Spinal cord (tissue), 10 donors: Measurements from ENCODE around the gene SUGP2. TPM values are rescaled to one million over a fixed set of nuclear protein-coding genes. Genes with fewer than 3 reads are reported as not detected.

Experiments
- DNase-seq, 6 donors: peaks; one replicate each; pipeline versions ENCODE4 v3.0.0 to v3.0.0-alpha.2; 2013 to 2015; ENCODE audit warnings: low spot score in 6 of 6, low read depth in 4 of 6
- H3K27ac ChIP-seq: one replicate; pipeline ENCODE4 v1.5.1; 2013; ENCODE audit warnings: low read depth, low read length, control low read depth
- H3K27me3 ChIP-seq: one replicate; pipeline ENCODE4 v1.6.1; 2013; ENCODE audit warnings: low read length; ENCODE audit not compliant: control insufficient read depth, insufficient read depth
- H3K36me3 ChIP-seq: one replicate; pipeline ENCODE4 v1.6.1; 2013; ENCODE audit warnings: low read length; ENCODE audit not compliant: control insufficient read depth, insufficient read depth
- H3K4me1 ChIP-seq: one replicate; pipeline ENCODE4 v1.6.1; 2013; ENCODE audit warnings: low read length; ENCODE audit not compliant: control insufficient read depth, insufficient read depth
- H3K4me3 ChIP-seq: one replicate; pipeline ENCODE4 v1.5.1; 2013; ENCODE audit warnings: low read depth, low read length, control low read depth
- H3K9me3 ChIP-seq: one replicate; pipeline ENCODE4 v1.6.1; 2013; ENCODE audit warnings: low read length; ENCODE audit not compliant: control insufficient read depth, insufficient read depth
- WGBS: methylation state at CpG from one replicate; pipeline ENCODE4 v1.1.5; 2013; ENCODE audit warnings: missing lambda C conversion rate; ENCODE audit not compliant: insufficient coverage; 5-methylcytosine and 5-hydroxymethylcytosine counted together
- polyA plus RNA-seq, 2 donors: library from polyadenylated mRNA; unstranded; fragments of 120-200 nt; gene quantifications; one replicate each; pipeline ENCODE4 v1.2.1, GENCODE V29; 2013; ENCODE audit not compliant: insufficient read length in 2 of 2
- total RNA-seq, 2 donors: library from RNA; depleted of rRNA in 1 of 2; stranded (reverse); fragments of 120-200 nt in 1 of 2; fragments of >200 nt in 1 of 2; gene quantifications; one replicate each; pipeline versions ENCODE4 v1.2.3 to v1.2.4, GENCODE V29; 2013 to 2014
- donor health status: healthy.

SUGP2 gene
- total and polyA plus RNA-seq, 4 donors, result 76.8 to 198 (median 129) TPM

- peaks cover 16% of the 10 kb centered on the region for H3K4me1 ChIP-seq
- no peak overlapping the region for H3K27ac ChIP-seq
- 92% methylated on average over 6 of the region's 8 CpGs for WGBS
- H3K36me3 ChIP-seq, result peaks cover 94% of the 10 kb centered on the region
- no peak overlapping the region for H3K4me3 ChIP-seq
- no peaks in the 10 kb centered on the region for H3K27me3 ChIP-seq
- H3K9me3 ChIP-seq, result no peaks in the 10 kb centered on the region
- no peak for DNase-seq
These were observed 35.0 kb downstream of the SUGP2 start for GRCh38 chr19:18998276-18998675.

DNA sequence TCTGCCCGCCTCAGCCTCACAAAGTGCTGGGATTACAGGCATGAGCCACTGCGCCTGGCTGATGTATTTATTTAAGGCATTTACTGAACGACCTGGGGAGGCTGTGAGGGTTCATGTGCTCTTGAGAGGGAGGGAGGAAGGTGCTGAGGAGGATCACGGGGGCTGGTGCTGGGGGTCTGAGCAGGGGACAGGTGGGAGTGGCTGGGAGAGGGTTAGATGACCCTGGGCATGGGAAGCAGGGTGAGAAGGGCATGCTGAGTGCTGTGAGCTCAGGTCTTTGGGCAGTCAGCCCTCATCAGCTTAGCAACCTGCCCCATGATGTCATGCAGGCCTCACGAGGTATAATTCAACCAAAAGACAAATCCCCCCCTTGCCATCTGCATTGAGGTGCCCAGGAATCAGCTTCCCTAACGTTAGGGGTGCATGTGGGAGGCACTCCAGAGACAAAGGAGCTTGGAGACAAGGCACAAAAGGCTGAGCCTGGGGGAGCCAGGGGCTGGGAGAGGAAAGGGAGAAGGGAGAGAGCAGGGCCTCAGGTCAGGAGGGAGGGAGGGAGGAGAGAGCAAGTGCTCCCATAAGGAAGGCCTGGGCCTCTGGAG is 36.4 kb downstream of the SUGP2 start:
- peaks cover 18% of the 10 kb centered on the region for H3K4me1 ChIP-seq
- no peak overlapping the region for H3K4me3 ChIP-seq
- DNase-seq, result no peak
- H3K36me3 ChIP-seq, result peaks cover 84% of the 10 kb centered on the region
- no peaks in the 10 kb centered on the region for H3K27me3 ChIP-seq
- WGBS, result 93% methylated on average over 4 of the region's 6 CpGs
- H3K27ac ChIP-seq, result no peak overlapping the region
- H3K9me3 ChIP-seq, result no peaks in the 10 kb centered on the region

GRCh38 chr19:18996351-18996750 is 37.0 kb downstream of the SUGP2 start:
- peaks cover 22% of the 10 kb centered on the region for H3K4me1 ChIP-seq
- H3K27ac ChIP-seq, result no peak overlapping the region
- DNase-seq, result no peak
- H3K4me3 ChIP-seq, result no peak overlapping the region
- WGBS, result 95% methylated on average over 4 of the region's 10 CpGs
- no peaks in the 10 kb centered on the region for H3K27me3 ChIP-seq
- peaks cover 84% of the 10 kb centered on the region for H3K36me3 ChIP-seq
- H3K9me3 ChIP-seq, result no peaks in the 10 kb centered on the region

DNA sequence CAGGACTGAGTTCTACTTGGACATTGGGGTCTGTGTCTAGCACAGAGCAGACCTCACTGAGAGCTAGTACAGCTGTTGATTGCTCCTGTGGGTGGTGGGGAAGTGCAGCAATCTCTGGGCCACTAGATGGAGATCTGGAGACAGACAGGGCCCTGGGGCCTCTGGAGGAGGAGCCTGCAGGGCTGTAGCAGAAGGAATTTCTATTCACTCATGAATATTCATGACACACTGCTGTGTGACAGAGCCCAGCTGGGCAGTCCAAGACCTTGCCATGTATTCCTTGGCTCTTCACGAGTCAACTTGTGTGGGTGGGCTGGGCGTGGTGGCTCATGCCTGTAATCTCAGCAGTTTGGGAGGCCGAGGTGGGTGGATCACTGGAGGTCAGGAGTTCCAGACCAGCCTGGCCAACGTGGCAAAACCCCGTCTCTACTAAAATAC is 37.5 kb downstream of the SUGP2 start:
- Histone ChIP-seq H3K27ac (no peak overlapping the region), H3K9me3 (no peaks in the 10 kb centered on the region), H3K27me3 (no peaks in the 10 kb centered on the region), H3K36me3 (peaks cover 84% of the 10 kb centered on the region), H3K4me3 (no peak overlapping the region), H3K4me1 (peaks cover 22% of the 10 kb centered on the region)
- WGBS, result 49% methylated on average over 4 of the region's 5 CpGs
- DNase-seq, result peak in 5 of 6 donors; percentile 33 to 91 (median 47)

DNA sequence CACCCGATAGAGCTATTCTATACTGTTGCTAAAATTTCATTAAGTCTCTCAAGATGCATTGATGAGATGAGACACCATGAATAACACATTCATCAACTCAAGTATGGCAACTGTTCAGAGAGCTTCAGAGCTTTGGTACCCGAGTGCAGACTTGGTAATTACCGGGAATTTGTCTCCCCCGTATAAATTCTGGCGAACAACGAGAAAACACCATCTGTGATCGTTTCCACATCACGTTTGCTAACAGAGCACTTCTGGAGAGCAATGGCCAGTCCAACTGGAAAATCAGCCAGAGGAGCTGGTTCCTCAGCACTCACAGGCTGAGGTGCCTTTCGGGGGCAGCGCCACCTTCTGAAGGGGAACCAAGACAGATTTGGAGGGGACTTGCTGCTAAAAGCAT is 40.2 kb downstream of the SUGP2 start:
- no peaks in the 10 kb centered on the region for H3K27me3 ChIP-seq
- H3K4me3 ChIP-seq, result no peak overlapping the region
- H3K27ac ChIP-seq, result no peak overlapping the region
- no peaks in the 10 kb centered on the region for H3K9me3 ChIP-seq
- 57% methylated on average over 10 of the region's 10 CpGs for WGBS
- DNase-seq, result peak in 2 of 6 donors; percentile 25 to 76
- H3K4me1 ChIP-seq, result peaks cover 22% of the 10 kb centered on the region
- H3K36me3 ChIP-seq, result peaks cover 68% of the 10 kb centered on the region

DNA sequence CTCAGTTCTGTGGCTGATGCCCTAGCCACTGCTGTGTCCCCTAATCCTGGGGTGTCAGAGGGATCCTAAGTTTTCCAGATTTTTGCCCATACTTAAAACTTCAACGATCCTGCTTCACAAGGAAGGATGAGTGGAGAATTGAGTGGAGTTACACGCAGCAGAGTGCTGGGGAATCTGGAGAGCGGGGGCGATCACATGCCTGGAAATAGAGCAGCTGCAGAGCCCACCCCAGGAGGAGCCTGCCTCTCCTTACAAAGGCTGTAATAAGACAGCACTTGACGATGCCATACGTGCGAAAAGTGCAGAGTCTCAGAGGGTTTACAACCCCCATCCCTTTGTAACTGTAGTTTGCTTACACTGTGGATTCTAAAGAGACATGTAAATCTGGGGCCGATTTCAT is 40.6 kb downstream of the SUGP2 start:
- Histone ChIP-seq H3K4me1 (peaks cover 22% of the 10 kb centered on the region), H3K36me3 (peaks cover 64% of the 10 kb centered on the region)

DNA sequence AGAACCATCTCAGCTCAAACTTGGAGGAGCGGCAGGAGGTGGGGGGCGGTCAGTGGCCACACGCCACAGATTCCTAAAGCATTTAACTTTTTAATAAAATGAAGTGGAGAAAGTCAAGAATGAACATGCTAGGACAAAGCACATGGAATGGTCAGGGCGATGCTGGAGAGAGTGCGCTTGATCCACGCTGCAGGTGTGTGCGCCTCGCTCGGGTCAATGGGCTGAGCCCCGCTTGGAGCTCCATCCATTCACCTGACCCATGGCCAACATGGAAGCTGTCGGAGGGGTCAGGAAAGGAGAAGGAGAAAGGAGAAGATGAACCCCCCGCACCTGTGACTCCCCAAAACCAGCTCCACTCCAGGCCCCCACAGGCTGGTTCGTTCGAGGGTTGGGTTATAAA is 41.8 kb downstream of the SUGP2 start:
- 100% methylated on average over 6 of the region's 14 CpGs for WGBS
- DNase-seq, result no peak
- Histone ChIP-seq H3K4me1 (peaks cover 24% of the 10 kb centered on the region), H3K27ac (no peak overlapping the region), H3K36me3 (peaks cover 55% of the 10 kb centered on the region), H3K4me3 (no peak overlapping the region), H3K9me3 (no peaks in the 10 kb centered on the region), H3K27me3 (no peaks in the 10 kb centered on the region)

More for the DNA sequence above, 40.6 kb downstream of the SUGP2 start:
- H3K9me3 ChIP-seq, result no peaks in the 10 kb centered on the region
- H3K27ac ChIP-seq, result no peak overlapping the region
- no peak for DNase-seq
- WGBS, result 66% methylated on average over 4 of the region's 8 CpGs
- H3K27me3 ChIP-seq, result no peaks in the 10 kb centered on the region
- H3K4me3 ChIP-seq, result no peak overlapping the region

GRCh38 chr19:18991006-18991405 is 42.3 kb downstream of the SUGP2 start:
- Histone ChIP-seq H3K4me1 (peaks cover 26% of the 10 kb centered on the region), H3K36me3 (peaks cover 50% of the 10 kb centered on the region), H3K4me3 (no peak overlapping the region), H3K27ac (no peak overlapping the region), H3K27me3 (no peaks in the 10 kb centered on the region), H3K9me3 (no peaks in the 10 kb centered on the region)
- WGBS, result 86% methylated on average over 15 of the region's 16 CpGs
- no peak for DNase-seq

DNA sequence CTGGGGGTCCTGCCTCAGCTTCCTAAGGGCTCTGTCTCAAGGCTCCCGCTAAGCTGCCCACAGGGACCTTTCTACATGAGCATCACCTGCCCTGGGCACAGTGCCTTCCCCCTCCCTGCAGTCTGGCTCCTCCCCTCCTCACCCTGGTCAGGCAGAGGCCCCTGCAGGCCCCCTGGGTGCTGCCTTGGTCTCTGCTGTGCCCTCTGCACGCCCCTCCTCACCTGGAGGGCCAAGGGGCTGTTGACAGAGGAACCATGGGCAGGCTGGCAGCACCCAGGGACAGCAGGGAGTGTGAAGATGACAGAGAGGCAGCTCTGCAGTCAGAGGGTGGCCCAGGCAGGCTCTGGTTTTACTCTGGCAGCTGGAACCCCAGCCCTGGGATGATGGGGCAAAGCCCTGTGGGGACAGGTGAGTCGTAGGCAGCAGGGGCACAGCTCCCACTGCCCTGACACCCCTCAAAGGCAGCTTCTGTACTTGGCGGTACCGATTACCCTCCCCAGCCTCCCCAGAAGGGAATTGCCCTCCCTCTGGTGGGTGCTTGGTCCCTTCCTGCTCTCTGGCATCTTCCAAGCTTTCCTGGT is 43.1 kb downstream of the SUGP2 start:
- H3K36me3 ChIP-seq, result peaks cover 44% of the 10 kb centered on the region
- H3K9me3 ChIP-seq, result no peaks in the 10 kb centered on the region
- no peak for DNase-seq
- WGBS, result 68% methylated on average over 4 of the region's 5 CpGs
- no peak overlapping the region for H3K4me3 ChIP-seq
- no peaks in the 10 kb centered on the region for H3K27me3 ChIP-seq
- H3K27ac ChIP-seq, result no peak overlapping the region
- H3K4me1 ChIP-seq, result peaks cover 25% of the 10 kb centered on the region

DNA sequence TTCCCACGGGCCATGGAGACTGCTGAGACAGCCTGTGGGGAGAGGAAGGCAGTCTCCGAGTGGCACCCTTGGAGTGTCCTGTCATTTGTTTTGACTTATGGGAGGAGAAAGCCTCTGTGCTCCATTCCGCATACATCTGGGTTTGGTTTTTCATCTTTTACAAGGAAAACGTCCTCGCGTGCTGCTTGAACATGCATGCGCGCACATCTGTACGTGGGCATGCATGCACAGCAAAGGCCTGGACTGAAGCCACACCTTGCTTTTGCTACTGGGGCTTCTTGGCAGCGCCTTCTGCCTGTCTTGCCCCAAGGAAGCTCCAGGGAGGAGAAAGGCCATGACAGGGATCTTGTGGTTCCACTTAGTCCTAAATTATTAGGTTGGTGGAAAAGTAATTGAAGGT is 44.0 kb downstream of the SUGP2 start:
- peaks cover under 1% of the 10 kb centered on the region for H3K27me3 ChIP-seq
- 77% methylated on average over 10 of the region's 10 CpGs for WGBS
- H3K36me3 ChIP-seq, result peaks cover 35% of the 10 kb centered on the region
- H3K4me1 ChIP-seq, result peaks cover 27% of the 10 kb centered on the region
- no peak overlapping the region for H3K4me3 ChIP-seq
- H3K27ac ChIP-seq, result no peak overlapping the region
- no peak for DNase-seq
- H3K9me3 ChIP-seq, result no peaks in the 10 kb centered on the region
